DOHH2 (cell line): Measurements from ENCODE around the gene RNF181.

Source experiments
- H3F3A ChIP-seq: fragments of 200-600 bp; sonication (generic), shearing (Covaris generic); 2 replicates; pipeline ENCODE4 v1.6.0; 2016; ENCODE audit warnings: antibody characterized with exemption, mild to moderate bottlenecking; ENCODE audit not compliant: control insufficient read depth, insufficient read depth
- H3K27ac ChIP-seq: fragments of 200-600 bp; sonication (generic); 2 replicates; pipeline ENCODE4 v1.5.1; 2014; ENCODE audit warnings: low read depth, mild to moderate bottlenecking, low read length, moderate library complexity
- H3K27me3 ChIP-seq: fragments of 200-600 bp; sonication (generic); 2 replicates; pipeline ENCODE4 v1.6.1; 2014; ENCODE audit warnings: mild to moderate bottlenecking, low read length, mixed read lengths; ENCODE audit not compliant: control insufficient read depth
- H3K36me3 ChIP-seq: fragments of 200-600 bp; sonication (generic); 2 replicates; pipeline ENCODE4 v1.6.1; 2014; ENCODE audit warnings: mild to moderate bottlenecking, low read length, moderate library complexity, mixed read lengths; ENCODE audit not compliant: control insufficient read depth
- H3K4me1 ChIP-seq: fragments of 200-600 bp; sonication (generic); 2 replicates; pipeline ENCODE4 v1.6.1; 2014; ENCODE audit warnings: mild to moderate bottlenecking, low read length, mixed read lengths; ENCODE audit not compliant: control insufficient read depth
- H3K4me2 ChIP-seq: fragments of 200-600 bp; sonication (generic); 2 replicates; pipeline ENCODE4 v1.6.0; 2014; ENCODE audit warnings: mild to moderate bottlenecking, low read length, moderate library complexity
- H3K4me3 ChIP-seq: fragments of 200-600 bp; sonication (generic); 2 replicates; pipeline ENCODE4 v1.5.1; 2014; ENCODE audit warnings: mild to moderate bottlenecking, low read length, mixed read lengths
- H3K79me2 ChIP-seq: fragments of 200-600 bp; sonication (generic); 2 replicates; pipeline ENCODE4 v1.6.1; 2014; ENCODE audit warnings: mild to moderate bottlenecking, low read length, mixed read lengths; ENCODE audit not compliant: control insufficient read depth
- H3K9me2 ChIP-seq: fragments of 200-600 bp; sonication (generic); replicated peaks from 2 replicates; pipeline ENCODE4 v1.6.1; 2014; ENCODE audit warnings: mild to moderate bottlenecking, low read length, mixed read lengths; ENCODE audit not compliant: control insufficient read depth
- H3K9me3 ChIP-seq: fragments of 200-600 bp; sonication (generic); 2 replicates; pipeline ENCODE4 v1.6.1; 2014; ENCODE audit warnings: antibody characterized with exemption, low read length, mixed read lengths; ENCODE audit not compliant: control insufficient read depth, insufficient read depth
- H4K20me1 ChIP-seq: fragments of 200-600 bp; sonication (generic); 2 replicates; pipeline ENCODE4 v1.6.0; 2014; ENCODE audit warnings: low read depth, mild to moderate bottlenecking, antibody characterized with exemption, low read length, moderate library complexity; ENCODE audit not compliant: control insufficient read depth, insufficient read depth
- CTCF ChIP-seq: fragments of 200-600 bp; sonication (generic); IDR thresholded peaks from one replicate; pipeline ENCODE4 v1.5.1; 2014; ENCODE audit warnings: antibody characterized with exemption, mild to moderate bottlenecking, low read depth, low read length; ENCODE audit not compliant: poor library complexity, severe bottlenecking
- EZH2phosphoT487 ChIP-seq: fragments of 200-600 bp; sonication (generic); IDR thresholded peaks from 2 replicates; pipeline ENCODE4 v1.6.1; 2017; ENCODE audit warnings: borderline replicate concordance, mild to moderate bottlenecking, antibody characterized with exemption, low read length, moderate library complexity, mixed read lengths

Gene RNF181

GRCh38 chr2:85579266-85579935 lies 16.1 kb upstream of the RNF181 start:
- Histone ChIP-seq H3K27me3 (no peaks in the 10 kb centered on the region), H3F3A (no peaks in the 10 kb centered on the region), H3K4me1 (peaks cover 28% of the 10 kb centered on the region), H4K20me1 (no peaks in the 10 kb centered on the region), H3K36me3 (peaks cover 44% of the 10 kb centered on the region), H3K9me3 (no peaks in the 10 kb centered on the region), H3K79me2 (peaks cover 31% of the 10 kb centered on the region), H3K4me3 (peak overlapping the region; percentile 99), H3K27ac (peak overlapping the region; percentile 62), H3K9me2 (no peaks in the 10 kb centered on the region), H3K4me2 (peak overlapping the region; percentile 99)
- TF ChIP-seq EZH2phosphoT487 (no peak), CTCF (no peak)

GRCh38 chr2:85580206-85580605 lies 15.3 kb upstream of the RNF181 start:
- Histone ChIP-seq H3K9me2 (no peaks in the 10 kb centered on the region), H3F3A (no peaks in the 10 kb centered on the region), H3K9me3 (no peaks in the 10 kb centered on the region), H3K36me3 (peaks cover 44% of the 10 kb centered on the region), H3K27ac (no peak overlapping the region), H3K4me1 (peaks cover 35% of the 10 kb centered on the region), H3K27me3 (no peaks in the 10 kb centered on the region), H3K4me3 (no peak overlapping the region), H3K4me2 (peak overlapping the region; percentile 99; the same call in 1 of the 2 replicates), H3K79me2 (peaks cover 31% of the 10 kb centered on the region), H4K20me1 (no peaks in the 10 kb centered on the region)
- TF ChIP-seq CTCF (no peak), EZH2phosphoT487 (no peak)

GRCh38 chr2:85582492-85582891 lies 13.1 kb upstream of the RNF181 start:
- Histone ChIP-seq H3K9me3 (no peaks in the 10 kb centered on the region), H3K27ac (no peak overlapping the region), H3K79me2 (peaks cover 29% of the 10 kb centered on the region), H3F3A (no peaks in the 10 kb centered on the region), H4K20me1 (no peaks in the 10 kb centered on the region), H3K4me2 (no peak overlapping the region), H3K9me2 (no peaks in the 10 kb centered on the region), H3K4me3 (no peak overlapping the region), H3K4me1 (peaks cover 38% of the 10 kb centered on the region), H3K27me3 (no peaks in the 10 kb centered on the region), H3K36me3 (peaks cover 44% of the 10 kb centered on the region)
- no peak for TF ChIP-seq CTCF
- no peak for TF ChIP-seq EZH2phosphoT487
